ENCODE results near the gene P2RY10. TPM values are rescaled to one million over a fixed set of nuclear protein-coding genes. Genes with fewer than 3 reads are reported as not detected.
"Not testable (repeated sequence)": the region's sequence is repeated elsewhere in the genome, so short reads cannot be mapped to it uniquely, and the experiment has no call there.

P2RY10 gene, protein sequence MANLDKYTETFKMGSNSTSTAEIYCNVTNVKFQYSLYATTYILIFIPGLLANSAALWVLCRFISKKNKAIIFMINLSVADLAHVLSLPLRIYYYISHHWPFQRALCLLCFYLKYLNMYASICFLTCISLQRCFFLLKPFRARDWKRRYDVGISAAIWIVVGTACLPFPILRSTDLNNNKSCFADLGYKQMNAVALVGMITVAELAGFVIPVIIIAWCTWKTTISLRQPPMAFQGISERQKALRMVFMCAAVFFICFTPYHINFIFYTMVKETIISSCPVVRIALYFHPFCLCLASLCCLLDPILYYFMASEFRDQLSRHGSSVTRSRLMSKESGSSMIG
- 0.15 TPM for polyA plus RNA-seq (ENCODE audit: insufficient read length)
- long read RNA-seq, donor 1, result 0 reads
- long read RNA-seq, donor 2, result 0 reads
- long read RNA-seq, donor 3, result 0 reads
- long read RNA-seq, donor 4, result 0 reads
- long read RNA-seq, donor 5, result 0 reads
- long read RNA-seq, donor 6, result 0 reads
- long read RNA-seq, donor 7, result 0 reads
- long read RNA-seq, donor 8, result 0 reads

- DNase-seq, result no peak
These were observed at the start of gene P2RY10 for GRCh38 chrX:78945186-78945912. TSS of gene P2RY10 (plus strand) at chrX:78945391. CDS start at chrX:78960521, 15,130 bp downstream.

DNA sequence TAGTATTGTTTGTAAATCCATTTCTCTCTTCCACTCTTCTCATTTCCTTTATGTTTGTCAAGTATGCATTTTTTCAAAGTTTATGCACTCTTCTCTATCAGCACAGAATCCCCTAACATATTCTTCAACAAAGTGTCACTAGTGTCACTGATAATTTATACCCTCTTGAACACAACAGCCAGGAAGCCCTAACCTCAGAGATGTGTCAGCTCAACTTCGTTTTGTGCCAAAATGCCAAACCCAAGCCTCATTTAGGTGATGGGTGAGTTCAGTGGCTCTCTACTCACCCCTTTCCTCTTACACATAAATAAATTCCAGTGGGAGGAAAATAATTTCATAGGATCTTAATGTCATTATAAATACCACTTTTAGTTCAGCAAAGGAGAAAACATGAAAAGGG, 22.4 kb upstream of the P2RY10 start:
- DNase-seq, result no peak

GRCh38 chrX:78923198-78924015, 21.8 kb upstream of the P2RY10 start:
- no peak for DNase-seq

- DNase-seq, result peak; percentile 10
These were observed 13.4 kb upstream of the P2RY10 start for GRCh38 chrX:78931814-78932213.

GRCh38 chrX:78934866-78935265, 10.3 kb upstream of the P2RY10 start:
- no peak for DNase-seq

DNA sequence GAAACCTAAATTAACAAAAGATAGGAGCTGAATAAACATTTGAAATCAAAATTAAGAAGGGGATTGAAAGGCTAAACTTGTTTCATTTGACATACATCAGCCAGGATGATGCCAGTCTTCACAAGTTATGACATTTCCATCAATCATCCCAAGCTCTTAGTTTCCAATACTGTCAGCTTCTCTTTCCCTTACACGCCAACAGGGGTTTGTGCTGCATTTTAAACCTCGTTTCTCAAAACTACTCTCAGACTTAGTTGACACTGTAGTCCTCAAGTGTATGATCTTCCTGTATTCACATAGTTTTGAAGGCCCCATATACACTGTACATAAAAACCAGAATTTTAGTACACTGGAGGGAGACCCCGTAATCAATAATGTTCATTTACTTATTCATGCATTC, 840 bp upstream of the P2RY10 start:
- DNase-seq, result no peak

DNA sequence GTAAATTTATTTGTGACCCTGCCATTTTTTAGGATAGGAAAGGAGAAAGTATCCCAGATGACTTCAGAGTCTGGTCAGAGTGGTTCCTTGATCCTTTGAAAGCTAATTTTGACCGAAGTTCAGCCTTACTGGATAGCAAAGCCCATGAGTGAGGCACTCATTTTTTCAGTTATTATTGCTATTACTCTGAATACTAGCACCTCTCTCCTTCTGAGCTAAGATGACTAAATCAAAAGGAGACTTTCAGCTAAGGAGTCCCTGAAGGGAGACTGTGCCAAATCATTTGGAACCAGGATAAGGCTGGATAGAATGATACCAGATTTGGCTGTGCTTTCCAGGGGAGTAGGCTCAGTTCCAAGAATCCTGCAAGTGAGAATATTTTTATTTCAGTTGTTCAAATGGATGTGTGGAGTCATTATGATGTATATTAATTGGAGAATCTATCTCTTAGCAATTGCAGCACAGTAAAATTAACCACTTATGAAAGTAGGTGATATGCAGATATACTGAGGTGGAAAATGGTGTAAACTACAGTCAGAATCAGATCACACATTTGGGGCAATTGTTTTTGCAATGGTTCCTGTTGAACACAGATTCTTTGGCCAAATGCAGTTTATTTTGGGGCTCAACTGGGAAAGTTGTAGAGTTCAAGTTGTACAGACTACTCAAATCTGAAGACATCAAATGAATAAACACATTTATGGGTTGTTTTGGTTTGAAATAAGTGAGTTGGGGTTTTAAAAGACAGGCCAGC, 1.2 kb downstream of the P2RY10 start:
- DNase-seq, result no peak

- DNase-seq, result no peak
These were observed 5.0 kb downstream of the P2RY10 start for GRCh38 chrX:78950009-78950835.

GRCh38 chrX:78957049-78957767, 12.0 kb downstream of the P2RY10 start:
- DNase-seq, result no peak

DNA sequence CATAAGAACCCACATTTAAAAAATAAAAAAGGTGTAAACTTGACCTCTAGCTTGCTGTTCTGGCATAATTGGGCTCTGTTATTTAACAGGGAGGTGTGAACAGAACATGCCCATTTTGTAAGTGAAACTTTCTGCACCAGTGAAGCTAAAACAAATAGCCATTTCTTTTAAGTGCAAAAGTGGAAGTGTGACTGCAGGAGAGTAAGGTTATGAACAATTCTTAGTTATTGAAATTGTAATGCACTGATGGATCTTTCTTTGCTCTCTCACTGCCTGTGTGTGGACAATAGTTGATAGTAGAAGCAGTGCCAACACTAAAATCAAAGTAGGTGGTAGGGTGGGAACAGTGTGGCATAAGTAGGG, 12.6 kb downstream of the P2RY10 start:
- DNase-seq, result no peak

DNA sequence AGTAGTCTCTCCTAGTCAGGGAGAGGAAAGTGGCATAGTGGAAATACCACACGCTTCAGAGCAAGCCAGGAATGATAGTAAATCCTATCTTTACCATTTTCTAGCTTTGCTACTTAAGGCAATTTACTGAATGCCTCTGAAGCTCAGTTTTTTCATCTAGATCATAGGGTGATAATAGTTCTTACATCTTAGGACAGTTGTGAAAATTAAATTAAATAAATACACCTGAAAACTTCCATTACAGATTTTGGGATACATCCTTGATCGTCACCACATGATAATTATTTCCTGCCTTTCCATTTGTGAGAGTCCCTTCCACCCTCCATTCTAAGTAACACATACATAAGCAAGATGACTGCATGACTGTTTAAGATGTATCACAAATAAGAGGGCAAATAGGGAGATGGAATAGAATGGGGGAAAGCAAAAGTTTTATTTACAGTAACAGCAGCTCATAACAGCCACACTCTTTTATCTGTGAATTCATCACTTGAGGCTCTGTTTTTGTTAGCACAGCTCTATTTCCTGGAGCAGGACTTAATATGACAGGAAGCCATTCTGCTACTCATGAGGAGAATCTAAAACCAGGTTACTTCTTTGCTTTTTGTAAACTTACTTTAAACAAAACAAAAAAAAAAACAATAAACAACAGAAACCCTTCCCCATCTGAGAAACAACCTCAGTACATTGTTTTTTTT, 13.4 kb downstream of the P2RY10 start:
- no peak for DNase-seq

DNA sequence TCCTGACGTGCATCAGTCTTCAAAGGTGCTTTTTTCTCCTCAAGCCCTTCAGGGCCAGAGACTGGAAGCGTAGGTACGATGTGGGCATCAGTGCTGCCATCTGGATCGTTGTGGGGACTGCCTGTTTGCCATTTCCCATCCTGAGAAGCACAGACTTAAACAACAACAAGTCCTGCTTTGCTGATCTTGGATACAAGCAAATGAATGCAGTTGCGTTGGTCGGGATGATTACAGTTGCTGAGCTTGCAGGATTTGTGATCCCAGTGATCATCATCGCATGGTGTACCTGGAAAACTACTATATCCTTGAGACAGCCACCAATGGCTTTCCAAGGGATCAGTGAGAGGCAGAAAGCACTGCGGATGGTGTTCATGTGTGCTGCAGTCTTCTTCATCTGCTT, 15.7 kb downstream of the P2RY10 start:
- DNase-seq, result no peak

DNA sequence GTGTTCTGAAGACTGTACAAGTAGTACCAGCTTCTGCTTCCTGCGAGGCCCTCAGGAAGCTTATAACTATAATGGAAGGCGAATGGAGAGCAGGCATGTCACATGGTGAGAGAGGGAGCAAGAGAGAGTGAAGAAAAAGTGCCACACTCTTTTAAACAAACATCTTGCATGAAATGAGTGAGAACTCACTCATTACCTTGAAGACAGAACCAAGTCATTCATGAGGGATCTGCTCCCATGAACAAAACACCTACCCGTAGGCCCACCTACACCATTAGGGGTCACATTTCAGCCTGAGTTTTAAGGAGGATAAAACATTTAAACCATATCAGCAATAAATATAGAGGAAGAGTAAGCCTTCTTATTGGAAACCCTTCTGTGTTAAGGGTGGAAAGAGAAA, 19.4 kb downstream of the P2RY10 start:
- DNase-seq, result no peak

GRCh38 chrX:78979789-78980464, 34.7 kb downstream of the P2RY10 start:
- DNase-seq, result no peak

GRCh38 chrX:78989349-78989748, 44.2 kb downstream of the P2RY10 start:
- no peak for DNase-seq

DNA sequence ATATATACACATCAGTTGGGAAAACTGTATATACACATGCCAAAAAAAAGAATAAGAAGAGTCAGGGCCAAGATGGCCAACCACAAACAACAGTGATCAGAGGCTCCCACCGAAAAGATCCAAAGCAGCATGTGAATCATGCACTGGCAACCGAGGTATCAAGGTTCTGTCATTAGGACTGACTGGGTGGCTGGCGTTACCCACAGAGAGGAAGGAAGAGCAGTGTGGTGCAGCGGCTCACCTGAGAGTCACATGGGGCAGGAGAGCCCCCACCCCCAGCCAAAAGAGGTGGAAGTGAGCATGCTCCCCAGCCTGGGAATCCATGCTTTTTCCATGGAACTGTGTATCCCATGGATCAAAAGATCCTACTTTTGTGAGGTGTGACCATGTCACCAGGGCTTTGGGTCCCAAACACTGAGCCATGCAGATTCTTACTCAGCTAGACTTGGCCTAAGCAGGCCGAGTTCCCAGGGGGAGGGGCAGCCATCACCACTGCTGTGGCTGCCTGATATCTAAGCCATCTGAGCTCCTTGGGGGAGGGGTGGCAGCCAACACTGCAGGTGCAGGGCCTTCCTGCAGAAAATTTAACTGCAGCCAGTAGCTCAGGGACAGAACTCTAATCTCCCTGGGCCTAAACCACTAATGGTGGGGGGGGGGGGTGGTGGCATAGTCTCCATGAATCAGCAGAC, 52.8 kb downstream of the P2RY10 start:
- DNase-seq, result no peak

DNA sequence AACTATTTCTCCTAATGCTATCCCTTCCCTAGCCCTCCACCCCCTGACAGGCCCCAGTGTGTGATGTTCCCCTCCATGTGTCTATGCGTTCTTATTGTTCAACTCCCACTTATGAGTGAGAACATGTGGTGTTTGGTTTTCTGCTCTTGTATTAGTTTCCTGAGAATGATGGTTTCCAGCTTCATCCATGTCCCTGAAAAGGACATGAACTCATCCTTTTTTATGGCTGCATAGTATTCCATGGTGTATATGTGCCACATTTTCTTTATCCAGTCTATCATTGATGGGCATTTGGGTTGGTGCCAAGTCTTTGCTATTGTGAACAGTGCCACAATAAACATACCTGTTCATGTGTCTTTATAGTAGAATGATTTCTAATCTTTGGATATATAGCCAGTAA, 62.3 kb downstream of the P2RY10 start:
- DNase-seq, result not testable (repeated sequence)

All from left kidney (tissue), 8 donors.